HepG2 (cell line): ENCODE measurements around the gene TRIM59. TPM values are rescaled to one million over a fixed set of nuclear protein-coding genes. Genes with fewer than 3 reads are reported as not detected.

Source experiments
- AGO1 ChIP-seq: fragments of 200-400 bp; formaldehyde crosslinking; IDR thresholded peaks from 2 replicates; pipeline ENCODE4 v1.6.1; 2017; ENCODE audit warnings: mild to moderate bottlenecking, low read depth, low read length, moderate library complexity; ENCODE audit not compliant: poor library complexity, severe bottlenecking
- ASH2L ChIP-seq: fragments of 300-600, 200-600 bp; sonication (generic); IDR thresholded peaks from 2 replicates; pipeline ENCODE4 v1.7.0; 2017; ENCODE audit warnings: low read depth, mild to moderate bottlenecking, moderate library complexity, mixed read lengths, low read length; ENCODE audit not compliant: insufficient read length
- ATF7-NPFF ChIP-seq: sonication (generic); formaldehyde crosslinking; IDR thresholded peaks from 2 replicates; pipeline ENCODE4 v1.8.1; 2023; ENCODE audit warnings: mild to moderate bottlenecking, low read depth, missing genetic modification reagents, moderate library complexity
- DR1 ChIP-seq: sonication (generic); formaldehyde crosslinking; IDR thresholded peaks from 2 replicates; pipeline ENCODE4 v1.8.0; 2021; ENCODE audit warnings: mild to moderate bottlenecking, missing genetic modification reagents, inconsistent platforms
- ELF1 ChIP-seq: sonication (generic); formaldehyde crosslinking; IDR thresholded peaks from 2 replicates; pipeline ENCODE4 v1.4.0; 2020; ENCODE audit warnings: missing genetic modification reagents
- ETV5 ChIP-seq: IDR thresholded peaks from 2 replicates; pipeline ENCODE4 v1.6.1; 2018; ENCODE audit warnings: missing biosample characterization, missing genetic modification reagents, inconsistent platforms, borderline replicate concordance
- FOXK2 ChIP-seq: fragments of 450-650 bp; IDR thresholded peaks from 2 replicates; pipeline ENCODE4 v1.6.1; 2016
- GABPA ChIP-seq, 2 experiments: IDR thresholded peaks; 2 replicates each; pipeline ENCODE4 v1.6.1; 2011 to 2016; ENCODE audit warnings: low read depth in 2 of 2, low read length in 1 of 2, missing biosample characterization in 1 of 2, missing genetic modification characterization in 1 of 2
- GABPB1 ChIP-seq: IDR thresholded peaks from 2 replicates; pipeline ENCODE4 v1.6.1; 2016; ENCODE audit warnings: mild to moderate bottlenecking, missing genetic modification reagents, moderate library complexity, missing compliant biosample characterization
- HDAC1 ChIP-seq: sonication (generic); formaldehyde crosslinking; IDR thresholded peaks from 2 replicates; pipeline ENCODE4 v1.5.1; 2020; ENCODE audit warnings: mild to moderate bottlenecking, missing genetic modification reagents
- HDAC2 ChIP-seq: sonication (generic); formaldehyde crosslinking; IDR thresholded peaks from 2 replicates; pipeline ENCODE4 v1.4.0; 2020; ENCODE audit warnings: missing genetic modification reagents
- LCORL ChIP-seq, 2 experiments: fragments of 450-650 bp in 1 of 2; sonication (generic) in 1 of 2; formaldehyde crosslinking in 1 of 2; IDR thresholded peaks; 2 replicates each; pipeline versions ENCODE4 v1.5.0 to v1.6.1; 2017 to 2020; ENCODE audit warnings: antibody characterized with exemption in 1 of 2, missing genetic modification reagents in 1 of 2
- MXD4 ChIP-seq: IDR thresholded peaks from 2 replicates; pipeline ENCODE4 v1.6.1; 2016; ENCODE audit warnings: mild to moderate bottlenecking, missing biosample characterization, missing genetic modification reagents
- MYC ChIP-seq: sonication (generic); formaldehyde crosslinking; IDR thresholded peaks from 2 replicates; pipeline ENCODE4 v1.9.0; 2021; ENCODE audit warnings: missing genetic modification reagents, borderline replicate concordance
- NFRKB ChIP-seq: fragments of 450-650 bp; IDR thresholded peaks from 2 replicates; pipeline ENCODE4 v1.6.1; 2017
- ZNF350 ChIP-seq: sonication (generic); formaldehyde crosslinking; IDR thresholded peaks from 2 replicates; pipeline ENCODE4 v1.4.0; 2020; ENCODE audit warnings: mild to moderate bottlenecking, low read depth, missing genetic modification reagents, borderline replicate concordance
- ZNF562 ChIP-seq: sonication (generic); formaldehyde crosslinking; IDR thresholded peaks from 2 replicates; pipeline ENCODE4 v1.8.0; 2022; ENCODE audit warnings: missing genetic modification reagents, borderline replicate concordance
- ZNF724P ChIP-seq: sonication (generic); formaldehyde crosslinking; IDR thresholded peaks from 2 replicates; pipeline ENCODE4 v1.8.0; 2022; ENCODE audit warnings: missing genetic modification reagents, borderline replicate concordance
- ZNF737 ChIP-seq: sonication (generic); formaldehyde crosslinking; IDR thresholded peaks from 2 replicates; pipeline ENCODE4 v1.5.0; 2020; ENCODE audit warnings: missing genetic modification reagents, mild to moderate bottlenecking, borderline replicate concordance
- polyA plus RNA-seq, 8 experiments: library from polyadenylated mRNA; depleted of rRNA in 3 of 8; stranded (reverse) in 7 of 8; unstranded in 1 of 8; fragments of >200 nt; fragmentation: Illumina TruSeq in 4 of 8; extraction: Trizol in 4 of 8; gene quantifications; 2 replicates each; pipeline versions ENCODE4 v1.2.1 to v1.2.3, GENCODE V29; 2011 to 2016; ENCODE audit warnings: low read depth in 4 of 8, missing spikeins in 1 of 8, mixed read lengths in 1 of 8; ENCODE audit not compliant: insufficient read depth in 1 of 8
- total RNA-seq, 5 experiments: library from RNA; depleted of rRNA; stranded (reverse); fragments of >200 nt; fragmentation: Illumina TruSeq; extraction: Trizol; gene quantifications; 2 replicates each; pipeline ENCODE4 v1.2.3, GENCODE V29; 2016; ENCODE audit warnings: low read depth in 1 of 5
- TF ChIP-seq, protein P1 (sequence below): IDR thresholded peaks from 2 replicates; pipeline ENCODE4 v1.6.1; 2012; ENCODE audit warnings: low read depth, low read length, improper control_type of control experiment
- TF ChIP-seq, protein P2 (sequence below): sonication (generic); formaldehyde crosslinking; IDR thresholded peaks from 2 replicates; pipeline ENCODE4 v1.4.0; 2020; ENCODE audit warnings: missing genetic modification reagents, borderline replicate concordance
- TF ChIP-seq, protein P3 (sequence below): sonication (generic); formaldehyde crosslinking; IDR thresholded peaks from 2 replicates; pipeline ENCODE4 v1.4.0; 2020; ENCODE audit warnings: missing genetic modification reagents

TRIM59 gene
- total and polyA plus RNA-seq, 2 of the 13 experiments (the other 11 are each of a cell fraction or from before 2014, with no cell fraction given), result 1.3 to 3.2 TPM

DNA sequence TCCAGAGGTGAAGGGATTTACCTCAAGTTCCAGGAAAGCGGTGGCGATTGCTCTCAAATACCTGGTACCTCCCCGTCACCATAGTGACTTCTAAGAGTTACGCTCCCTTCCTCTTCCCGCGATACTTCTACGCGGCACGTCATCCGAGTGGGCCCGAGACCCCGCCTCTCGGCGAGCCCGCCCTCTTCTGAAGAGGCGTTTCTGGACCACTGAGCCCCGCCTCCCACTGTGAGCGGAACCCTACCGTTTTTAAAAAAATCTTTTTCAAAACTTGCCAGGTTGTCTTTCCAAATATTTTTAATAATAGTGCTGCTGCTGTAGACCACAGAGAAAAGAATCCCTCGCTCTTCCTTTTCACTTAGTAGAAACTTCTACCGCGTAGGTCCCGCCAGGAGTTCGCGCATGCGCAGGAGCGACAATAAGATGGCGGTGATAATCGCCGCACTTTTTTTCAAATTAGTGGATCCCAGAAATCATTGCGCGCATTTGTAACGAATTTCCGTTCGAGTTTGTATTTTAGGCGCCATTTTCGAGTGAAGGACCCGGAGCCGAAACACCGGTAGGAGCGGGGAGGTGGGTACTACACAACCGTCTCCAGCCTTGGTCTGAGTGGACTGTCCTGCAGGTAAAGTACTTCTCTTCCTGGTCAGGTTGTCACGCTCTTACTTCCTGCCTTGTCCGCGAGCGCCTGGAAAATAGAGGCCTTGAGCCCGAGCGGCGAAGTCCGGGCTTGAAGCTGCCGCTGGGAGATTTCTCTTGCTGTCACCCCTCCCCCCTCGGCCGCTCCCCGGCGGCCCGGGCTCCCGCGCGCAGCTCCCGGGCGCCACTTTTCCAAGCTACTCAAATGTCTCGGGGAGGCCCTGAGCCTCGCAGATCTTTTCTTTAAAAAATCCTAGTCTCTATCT lies 50.2 kb downstream of the TRIM59 start, which contains the start of the genes IFT80 and SMC4 (continued):
- TF ChIP-seq, protein P1, sequence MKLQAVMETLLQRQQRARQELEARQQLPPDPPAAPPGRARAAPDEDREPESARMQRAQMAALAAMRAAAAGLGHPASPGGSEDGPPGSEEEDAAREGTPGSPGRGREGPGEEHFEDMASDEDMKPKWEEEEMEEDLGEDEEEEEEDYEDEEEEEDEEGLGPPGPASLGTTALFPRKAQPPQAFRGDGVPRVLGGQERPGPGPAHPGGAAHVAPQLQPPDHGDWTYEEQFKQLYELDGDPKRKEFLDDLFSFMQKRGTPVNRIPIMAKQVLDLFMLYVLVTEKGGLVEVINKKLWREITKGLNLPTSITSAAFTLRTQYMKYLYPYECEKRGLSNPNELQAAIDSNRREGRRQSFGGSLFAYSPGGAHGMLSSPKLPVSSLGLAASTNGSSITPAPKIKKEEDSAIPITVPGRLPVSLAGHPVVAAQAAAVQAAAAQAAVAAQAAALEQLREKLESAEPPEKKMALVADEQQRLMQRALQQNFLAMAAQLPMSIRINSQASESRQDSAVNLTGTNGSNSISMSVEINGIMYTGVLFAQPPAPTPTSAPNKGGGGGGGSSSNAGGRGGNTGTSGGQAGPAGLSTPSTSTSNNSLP, result peak; percentile 79
- TF ChIP-seq HDAC1 (CRISPR knock-in tag), result peak; percentile 91
- TF ChIP-seq FOXK2, result 0 out of 2 replicates have a peak, but pooled peaks have one; percentile 30
- TF ChIP-seq, protein P2, sequence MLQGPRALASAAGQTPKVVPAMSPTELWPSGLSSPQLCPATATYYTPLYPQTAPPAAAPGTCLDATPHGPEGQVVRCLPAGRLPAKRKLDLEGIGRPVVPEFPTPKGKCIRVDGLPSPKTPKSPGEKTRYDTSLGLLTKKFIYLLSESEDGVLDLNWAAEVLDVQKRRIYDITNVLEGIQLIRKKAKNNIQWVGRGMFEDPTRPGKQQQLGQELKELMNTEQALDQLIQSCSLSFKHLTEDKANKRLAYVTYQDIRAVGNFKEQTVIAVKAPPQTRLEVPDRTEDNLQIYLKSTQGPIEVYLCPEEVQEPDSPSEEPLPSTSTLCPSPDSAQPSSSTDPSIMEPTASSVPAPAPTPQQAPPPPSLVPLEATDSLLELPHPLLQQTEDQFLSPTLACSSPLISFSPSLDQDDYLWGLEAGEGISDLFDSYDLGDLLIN (CRISPR knock-in tag), result peak; percentile 27; the same call in 1 of the 2 replicates
- 0 out of 2 replicates have a peak, but pooled peaks have one; percentile 19 for TF ChIP-seq ELF1 (CRISPR knock-in tag)
- peak; percentile 78 for TF ChIP-seq GABPB1 (CRISPR knock-in tag)
- TF ChIP-seq MYC (CRISPR knock-in tag), result no peak
- TF ChIP-seq ZNF562 (CRISPR knock-in tag), result 0 out of 2 replicates have a peak, but pooled peaks have one; percentile 45
- no peak for TF ChIP-seq LCORL (IDR thresholded peaks at IDR 0.05)
- peak; percentile 48; the same call in 1 of the 2 replicates for TF ChIP-seq LCORL (CRISPR knock-in tag; IDR thresholded peaks at IDR 0.05)
- TF ChIP-seq ASH2L, result peak; percentile 85
- TF ChIP-seq, protein P3, sequence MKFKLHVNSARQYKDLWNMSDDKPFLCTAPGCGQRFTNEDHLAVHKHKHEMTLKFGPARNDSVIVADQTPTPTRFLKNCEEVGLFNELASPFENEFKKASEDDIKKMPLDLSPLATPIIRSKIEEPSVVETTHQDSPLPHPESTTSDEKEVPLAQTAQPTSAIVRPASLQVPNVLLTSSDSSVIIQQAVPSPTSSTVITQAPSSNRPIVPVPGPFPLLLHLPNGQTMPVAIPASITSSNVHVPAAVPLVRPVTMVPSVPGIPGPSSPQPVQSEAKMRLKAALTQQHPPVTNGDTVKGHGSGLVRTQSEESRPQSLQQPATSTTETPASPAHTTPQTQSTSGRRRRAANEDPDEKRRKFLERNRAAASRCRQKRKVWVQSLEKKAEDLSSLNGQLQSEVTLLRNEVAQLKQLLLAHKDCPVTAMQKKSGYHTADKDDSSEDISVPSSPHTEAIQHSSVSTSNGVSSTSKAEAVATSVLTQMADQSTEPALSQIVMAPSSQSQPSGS, result 0 out of 2 replicates have a peak, but pooled peaks have one; percentile 39
- TF ChIP-seq MXD4 (CRISPR knock-in tag), result 0 out of 2 replicates have a peak, but pooled peaks have one; percentile 22
- peak; percentile 78 for TF ChIP-seq ATF7-NPFF (CRISPR knock-in tag)
- peak; percentile 11; the same call in 1 of the 2 replicates for TF ChIP-seq NFRKB
- TF ChIP-seq ETV5 (CRISPR knock-in tag), result peak; percentile 39; the same call in 1 of the 2 replicates
- peak; percentile 49; the same call in 1 of the 2 replicates for TF ChIP-seq ZNF350 (CRISPR knock-in tag)
- peak; percentile 83; the same call in 1 of the 2 replicates for TF ChIP-seq ZNF724P (CRISPR knock-in tag)
- TF ChIP-seq GABPA (IDR thresholded peaks at IDR 0.05; ENCODE audit: low read depth, low read length), result peak; percentile 13; the same call in 1 of the 2 replicates
- peak; percentile 86 for TF ChIP-seq GABPA (CRISPR knock-in tag; IDR thresholded peaks at IDR 0.05; ENCODE audit: low read depth)
- TF ChIP-seq DR1 (CRISPR knock-in tag), result 0 out of 2 replicates have a peak, but pooled peaks have one; percentile 29
- TF ChIP-seq AGO1, result no peak
- no peak; the same call in 1 of the 2 replicates for TF ChIP-seq HDAC2
- TF ChIP-seq ZNF737 (CRISPR knock-in tag), result no peak
